Activated T-cell treated with anti-CD3 and anti-CD28 coated beads for 48 hours (primary cell): ENCODE measurements around the gene RRP12.
"Not testable (repeated sequence)": the region's sequence is repeated elsewhere in the genome, so short reads cannot be mapped to it uniquely, and the experiment has no call there.

Experiments used
- DNase-seq: peaks from one replicate; pipeline ENCODE4 v3.0.0-alpha.2; 2020; ENCODE audit warnings: low read depth

Gene RRP12

DNA sequence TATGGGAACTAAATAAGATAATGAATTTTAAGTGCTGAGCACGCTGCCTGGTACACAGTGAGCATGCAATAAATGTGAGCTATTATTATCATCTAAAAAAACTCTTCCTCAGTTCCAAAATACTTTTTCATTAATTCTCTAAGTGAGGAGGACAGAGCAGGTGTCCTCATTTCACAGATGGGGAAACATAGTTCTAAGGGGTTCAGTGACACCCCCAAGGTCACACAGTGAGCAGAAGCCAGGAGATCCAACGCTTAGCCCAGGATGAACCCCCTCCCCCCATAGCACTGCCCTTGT lies 6.8 kb upstream of the RRP12 start:
- no peak for DNase-seq

- DNase-seq: peak; percentile 56
Observed at GRCh38 chr10:97407211-97407951, 6.2 kb upstream of the RRP12 start.

DNA sequence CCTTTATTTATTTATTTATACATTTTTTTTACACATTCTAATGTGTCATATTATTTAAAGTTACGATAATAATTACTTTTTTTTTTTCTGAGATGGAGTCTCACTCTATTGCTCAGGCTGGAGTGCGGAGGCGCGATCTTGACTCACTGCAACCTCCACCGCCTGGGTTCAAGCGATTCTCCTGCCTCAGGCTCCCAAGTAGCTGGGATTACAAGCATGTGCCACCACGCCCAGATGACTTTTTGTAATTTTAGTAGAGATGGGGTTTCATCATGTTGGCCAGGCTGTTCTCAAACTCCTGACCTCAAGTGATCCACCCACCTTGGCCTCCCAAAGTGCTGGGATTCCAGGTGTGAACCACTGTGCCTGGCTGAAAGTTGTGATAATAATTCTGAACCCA lies 5.3 kb upstream of the RRP12 start:
- DNase-seq: not testable (repeated sequence)

GRCh38 chr10:97406064-97406463 lies 4.9 kb upstream of the RRP12 start:
- no peak for DNase-seq

DNA sequence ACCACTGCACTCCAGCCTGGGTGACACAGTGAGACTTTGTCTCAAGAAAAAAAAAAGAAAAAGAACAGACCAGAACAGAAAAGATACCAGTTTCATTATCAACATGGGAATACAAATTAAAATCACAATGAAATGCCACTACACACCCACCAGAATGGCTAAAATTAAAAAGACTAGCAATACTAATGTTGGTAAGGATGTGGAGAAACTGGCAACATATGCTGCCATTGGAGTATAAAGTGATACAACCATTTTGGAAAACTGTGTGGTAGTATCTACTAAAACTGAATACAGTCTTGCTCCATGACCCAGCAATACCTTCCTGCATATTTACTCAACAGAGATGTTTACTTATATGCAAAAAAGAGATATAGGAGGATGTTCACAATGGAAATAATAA lies 2.9 kb upstream of the RRP12 start:
- no peak for DNase-seq

DNA sequence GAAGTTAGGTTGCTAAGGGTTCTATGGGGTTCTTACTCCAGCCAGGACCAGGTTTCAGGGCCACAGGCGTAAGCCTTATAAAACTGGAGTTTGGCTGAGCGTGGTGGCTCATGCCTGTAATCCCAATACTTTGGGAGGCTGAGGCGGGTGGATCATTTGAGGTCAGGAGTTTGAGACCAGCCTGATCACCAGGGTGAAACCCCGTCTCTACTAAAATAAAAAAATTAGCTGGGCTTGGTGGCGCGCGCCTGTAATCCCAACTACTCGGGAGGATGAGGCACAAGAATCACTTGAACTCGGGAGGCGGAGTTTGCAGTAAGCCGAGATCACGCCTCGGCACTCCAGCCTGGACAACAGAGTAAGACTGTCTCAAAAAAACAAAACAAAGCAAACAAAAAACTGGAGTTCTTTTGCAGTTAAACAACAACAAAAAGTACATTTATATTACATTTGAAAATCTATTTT lies 347 bp upstream of the RRP12 start:
- DNase-seq: no peak

GRCh38 chr10:97399843-97400545 lies 1.1 kb downstream of the RRP12 start:
- DNase-seq: no peak

DNA sequence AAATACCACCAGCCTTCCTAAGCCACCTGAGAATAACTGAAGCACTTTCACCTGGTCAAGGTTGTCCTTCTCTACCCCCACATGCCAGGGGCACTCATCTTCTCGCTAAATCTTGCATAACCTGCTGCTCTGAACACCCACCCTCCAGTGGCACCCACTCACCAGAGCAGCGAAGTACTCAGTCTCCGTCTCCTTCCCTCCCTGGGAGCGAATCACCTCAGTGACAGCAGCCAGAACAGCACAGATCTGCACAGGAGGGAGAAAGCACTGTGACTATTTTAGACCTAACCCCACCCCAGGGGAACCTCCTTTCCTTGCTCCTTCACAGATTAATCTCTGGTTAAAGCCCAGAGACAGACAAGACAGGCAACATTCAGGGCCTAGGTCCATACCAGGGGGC lies 5.1 kb downstream of the RRP12 start:
- DNase-seq: no peak

GRCh38 chr10:97393034-97393573 lies 8.0 kb downstream of the RRP12 start:
- DNase-seq: no peak

DNA sequence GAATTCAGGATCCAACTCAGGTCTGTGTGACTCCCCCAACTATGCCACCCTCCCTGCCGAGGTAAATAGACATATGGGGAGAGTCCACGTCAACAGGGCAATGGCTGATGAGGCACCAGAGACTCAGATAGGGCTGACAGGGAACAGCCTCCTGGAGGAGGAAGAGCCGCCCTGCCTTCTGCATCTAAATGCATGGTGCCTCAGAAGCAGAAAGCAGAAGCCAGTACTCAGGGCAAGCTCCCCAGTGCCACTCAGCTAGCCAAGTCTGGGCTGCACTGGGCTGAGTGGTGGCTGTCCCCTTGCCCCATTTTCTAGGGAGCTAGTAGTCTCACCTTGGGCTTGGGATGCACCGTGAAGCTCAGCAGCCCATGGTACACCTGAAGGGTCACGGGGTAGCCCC lies 11.0 kb downstream of the RRP12 start:
- no peak for DNase-seq

GRCh38 chr10:97388152-97388551 lies 13.0 kb downstream of the RRP12 start:
- DNase-seq: no peak

GRCh38 chr10:97385565-97385964 lies 15.6 kb downstream of the RRP12 start:
- no peak for DNase-seq

GRCh38 chr10:97384641-97385040 lies 16.5 kb downstream of the RRP12 start:
- no peak for DNase-seq

DNA sequence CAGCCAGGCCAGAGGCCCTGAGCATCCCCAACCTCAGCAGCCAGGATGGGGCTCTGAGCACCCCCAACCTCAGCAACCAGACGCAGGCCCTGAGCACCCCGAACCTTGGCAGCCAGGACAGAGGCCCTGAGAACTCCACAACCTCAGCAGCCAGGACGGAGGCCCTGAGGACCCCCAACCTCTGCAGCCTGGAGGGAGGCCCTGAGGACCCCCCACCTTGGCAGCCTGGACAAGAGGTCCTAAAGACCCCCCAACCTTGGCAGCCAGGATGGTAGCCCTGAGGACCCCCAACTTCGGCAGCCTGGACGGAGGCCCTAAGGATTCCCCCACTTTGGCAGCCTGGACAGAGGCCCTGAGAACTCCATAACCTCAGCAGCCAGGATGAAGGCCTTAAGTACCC lies 17.0 kb downstream of the RRP12 start:
- DNase-seq: no peak

DNA sequence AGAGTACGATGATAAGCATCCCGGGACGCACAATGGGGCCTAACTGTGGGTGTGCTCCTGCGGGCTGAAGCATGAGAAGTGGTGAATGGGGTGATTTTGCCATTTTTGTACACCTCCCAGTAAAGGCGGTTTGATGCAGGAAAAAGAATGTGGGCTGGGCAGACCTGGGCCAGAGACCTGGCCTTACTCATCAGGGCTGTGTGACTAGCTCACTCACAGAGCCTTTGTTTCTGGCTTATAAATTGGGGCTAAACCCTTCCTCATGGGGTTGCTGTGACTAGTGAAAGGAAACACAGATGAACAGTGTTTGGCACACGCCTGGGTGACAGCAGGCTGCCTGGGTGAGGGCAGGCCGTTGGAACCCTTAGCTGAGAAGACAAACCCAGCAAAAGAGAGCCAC lies 18.0 kb downstream of the RRP12 start:
- no peak for DNase-seq

DNA sequence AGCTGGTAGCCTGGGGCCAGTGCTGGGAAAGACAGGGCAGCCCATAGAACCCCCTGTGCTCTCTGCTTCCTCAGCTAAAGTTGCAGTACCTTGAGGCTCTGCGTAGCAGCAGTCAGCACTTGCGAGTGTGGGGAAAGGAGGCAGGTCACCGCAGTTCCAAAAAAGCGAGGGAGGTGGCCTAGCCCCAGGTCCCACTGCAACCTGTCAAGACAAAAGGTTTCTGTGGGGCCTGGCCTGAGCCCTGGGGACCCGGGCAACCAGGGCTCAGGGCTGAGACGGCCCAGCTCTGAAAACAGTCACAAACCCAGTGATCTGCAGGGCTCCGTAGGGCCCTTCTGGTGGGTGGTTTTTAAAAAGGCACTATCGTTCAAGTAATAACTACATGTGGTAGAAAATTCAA lies 19.5 kb downstream of the RRP12 start:
- no peak for DNase-seq

GRCh38 chr10:97380516-97380915 lies 20.6 kb downstream of the RRP12 start:
- no peak for DNase-seq

- no peak for DNase-seq
Observed at GRCh38 chr10:97378933-97379921, 21.9 kb downstream of the RRP12 start.

DNA sequence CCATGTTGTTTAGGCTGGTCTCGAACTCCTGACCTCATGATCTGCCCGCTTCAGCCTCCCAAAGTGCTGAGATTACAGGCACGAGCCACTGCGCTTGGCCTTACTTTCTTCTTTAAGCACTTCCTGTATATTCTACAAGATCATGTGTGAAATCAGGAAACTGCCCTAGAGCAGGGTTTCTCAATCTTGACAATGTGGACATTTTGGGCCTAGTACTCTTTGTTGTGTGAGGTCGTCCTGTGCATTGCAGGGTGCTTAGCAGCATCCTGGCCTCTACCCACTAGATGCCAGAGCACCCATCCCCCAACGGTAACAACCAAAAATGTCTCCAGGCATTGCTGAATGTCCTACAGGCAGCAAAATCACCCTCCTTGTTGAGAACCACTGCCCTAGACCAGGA lies 24.7 kb downstream of the RRP12 start:
- DNase-seq: no peak

GRCh38 chr10:97373456-97373855 lies 27.7 kb downstream of the RRP12 start:
- no peak for DNase-seq

DNA sequence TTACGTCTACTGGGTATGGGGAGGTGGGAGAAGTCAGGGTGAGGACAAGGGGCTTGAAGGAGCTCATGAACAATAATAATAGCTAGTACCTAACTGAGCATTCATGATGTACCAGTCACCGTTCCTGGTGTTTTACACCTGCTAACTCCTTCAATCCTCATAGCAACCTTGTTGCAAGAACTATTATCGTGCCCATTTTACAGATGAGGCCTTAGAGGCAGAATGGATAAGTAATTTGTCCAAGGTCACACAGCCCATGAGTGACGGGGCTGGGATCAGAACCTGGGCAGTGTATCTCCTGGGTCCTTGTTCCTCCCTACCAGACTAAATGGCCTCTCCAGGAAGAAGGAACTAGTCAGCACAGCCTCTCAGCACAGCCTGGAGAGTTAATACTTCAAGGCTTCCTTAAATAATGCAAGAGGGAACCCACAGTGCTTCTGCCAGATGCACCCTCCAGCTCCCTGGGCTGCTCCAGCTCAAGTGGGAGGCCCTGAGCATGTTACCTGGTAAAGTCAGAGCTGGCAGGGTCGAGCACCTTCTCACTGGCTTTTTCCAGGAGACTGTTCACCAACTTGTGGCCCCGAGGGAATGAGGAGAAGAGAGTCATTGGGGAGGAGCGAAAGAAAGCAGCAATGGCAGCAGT lies 28.8 kb downstream of the RRP12 start:
- no peak for DNase-seq

- DNase-seq: no peak
Observed at GRCh38 chr10:97371696-97372095, 29.4 kb downstream of the RRP12 start.
